OCI-LY7 (cell line): ENCODE results near the gene PAK1. TPM values are rescaled to one million over a fixed set of nuclear protein-coding genes. Genes with fewer than 3 reads are reported as not detected.

ENCODE experiments used
- BruUV-seq: library from RNA; stranded (reverse); fragments of 400-500 nt; replicated peaks from 2 replicates; lab custom pipeline; 2021; lab: Mats Ljungman, UMichigan
- CTCF ChIA-PET: fragments of 300-600 bp; sonication (Branson Sonifier 250); formaldehyde crosslinking; loops from one replicate; lab custom pipeline; 2022; ENCODE audit warnings: antibody characterized with exemption; ENCODE audit not compliant: unreplicated experiment; lab: Charles Lee
- POLR2A ChIA-PET: fragments of 300-600 bp; sonication (Branson Sonifier 250); formaldehyde crosslinking; loops from one replicate; lab custom pipeline; 2022; ENCODE audit warnings: antibody characterized with exemption; lab: Charles Lee
- DNase-seq: peaks from one replicate; pipeline ENCODE4 v3.0.0-alpha.2; 2015; ENCODE audit warnings: low spot score
- H2AFZ ChIP-seq: fragments of 200-600 bp; sonication (generic), shearing (Covaris generic); 2 replicates; pipeline ENCODE4 v1.6.1; 2014; ENCODE audit warnings: mild to moderate bottlenecking, antibody characterized with exemption, low read length, moderate library complexity
- H3K27ac ChIP-seq: fragments of 200-600 bp; sonication (generic); 2 replicates; pipeline ENCODE4 v1.5.1; 2014; ENCODE audit warnings: mixed run types, low read depth, mild to moderate bottlenecking, moderate library complexity, low read length, inconsistent platforms; ENCODE audit not compliant: poor library complexity, severe bottlenecking
- H3K36me3 ChIP-seq: fragments of 200-600 bp; sonication (generic); 2 replicates; pipeline ENCODE4 v1.6.1; 2014; ENCODE audit warnings: mild to moderate bottlenecking, antibody characterized with exemption, low read length, moderate library complexity, mixed read lengths; ENCODE audit not compliant: insufficient read depth
- H3K4me1 ChIP-seq: fragments of 200-600 bp; sonication (generic); 2 replicates; pipeline ENCODE4 v1.5.1; 2014; ENCODE audit warnings: mild to moderate bottlenecking, low read length; ENCODE audit not compliant: insufficient read depth, poor library complexity, severe bottlenecking
- H3K4me2 ChIP-seq: fragments of 200-600 bp; sonication (generic); 2 replicates; pipeline ENCODE4 v1.6.1; 2014; ENCODE audit warnings: mild to moderate bottlenecking, low read length
- H3K4me3 ChIP-seq: fragments of 200-600 bp; sonication (generic); 2 replicates; pipeline ENCODE4 v1.5.1; 2014; ENCODE audit warnings: mild to moderate bottlenecking, low read depth, low read length; ENCODE audit not compliant: poor library complexity, severe bottlenecking
- H3K79me2 ChIP-seq: fragments of 200-600 bp; sonication (generic); 2 replicates; pipeline ENCODE4 v1.6.1; 2016; ENCODE audit warnings: low read depth, mild to moderate bottlenecking, low read length, moderate library complexity, mixed read lengths; ENCODE audit not compliant: insufficient read depth
- H3K9me2 ChIP-seq: fragments of 200-600 bp; sonication (generic); 2 replicates; pipeline ENCODE4 v1.6.1; 2016; ENCODE audit warnings: mild to moderate bottlenecking, low read length, mixed read lengths; ENCODE audit not compliant: insufficient read depth
- H3K9me3 ChIP-seq: fragments of 200-600 bp; sonication (generic); 2 replicates; pipeline ENCODE4 v1.6.1; 2014; ENCODE audit warnings: mild to moderate bottlenecking, mixed run types, low read length, mixed read lengths
- H4K20me1 ChIP-seq: fragments of 200-600 bp; sonication (generic); 2 replicates; pipeline ENCODE4 v1.6.1; 2014; ENCODE audit warnings: mild to moderate bottlenecking, antibody characterized with exemption, low read length, moderate library complexity, mixed read lengths; ENCODE audit not compliant: insufficient read depth
- CTCF ChIP-seq: fragments of 200-600 bp; sonication (generic); conservative IDR thresholded peaks from 2 replicates; pipeline ENCODE4 v1.5.1; 2014; ENCODE audit warnings: mild to moderate bottlenecking, antibody characterized with exemption, low read length, moderate library complexity, mixed read lengths
- EZH2phosphoT487 ChIP-seq: fragments of 200-600 bp; sonication (generic); IDR thresholded peaks from 2 replicates; pipeline ENCODE4 v1.6.1; 2018; ENCODE audit warnings: low read depth, borderline replicate concordance, mild to moderate bottlenecking, mixed run types, antibody characterized with exemption, low read length, moderate library complexity, mixed read lengths
- intact Hi-C: fragments of 100-400 bp; cut with micrococcal nuclease; formaldehyde crosslinking; loops from one replicate; pipeline ENCODE4 v1.10.0; 2022; ENCODE audit not compliant: unreplicated experiment
- total RNA-seq, 2 experiments: library from RNA; depleted of rRNA in 1 of 2; stranded (reverse); fragments of >200 nt in 1 of 2; shearing (Covaris generic) in 1 of 2; gene quantifications; 2 replicates each; pipeline ENCODE4 v1.2.3, GENCODE V29; 2014 to 2022

PAK1 gene
- total RNA-seq, 2 experiments from 2014 or later: 1.0 to 3.4 TPM

GRCh38 chr11:77361184-77361583, 112.7 kb downstream of the PAK1 start:
- Histone ChIP-seq H3K9me3 (0 out of 2 replicates have a peak, but pooled peaks cover 5% of the 10 kb centered on the region), H3K36me3 (no peaks in the 10 kb centered on the region), H2AFZ (no peak overlapping the region), H3K4me2 (no peak overlapping the region), H3K27ac (no peak overlapping the region), H3K4me1 (no peaks in the 10 kb centered on the region), H4K20me1 (no peaks in the 10 kb centered on the region), H3K4me3 (no peak overlapping the region), H3K9me2 (0 out of 2 replicates have a peak, but pooled peaks cover 3% of the 10 kb centered on the region), H3K79me2 (no peaks in the 10 kb centered on the region)
- no peak for DNase-seq
- TF ChIP-seq EZH2phosphoT487 (no peak), CTCF (no peak)
- intact Hi-C loops: no loop called here
- BruUV-seq: no TSS peak
- ChIA-PET POLR2A (no interaction called here), CTCF (no interaction called here)

- H4K20me1 ChIP-seq: no peaks in the 10 kb centered on the region
- H3K79me2 ChIP-seq: no peaks in the 10 kb centered on the region
- no peaks in the 10 kb centered on the region for H3K4me1 ChIP-seq
- H3K4me3 ChIP-seq: no peak overlapping the region
- intact Hi-C loops: no loop called here
- H3K4me2 ChIP-seq: no peak overlapping the region
- no TSS peak for BruUV-seq
- ChIA-PET POLR2A (no interaction called here), CTCF (no interaction called here)
- 0 out of 2 replicates have a peak, but pooled peaks cover 1% of the 10 kb centered on the region for H3K9me2 ChIP-seq
- no peak for DNase-seq
- no peaks in the 10 kb centered on the region for H3K9me3 ChIP-seq
- no peak for TF ChIP-seq EZH2phosphoT487
- TF ChIP-seq CTCF: no peak
- no peak overlapping the region for H2AFZ ChIP-seq
- H3K36me3 ChIP-seq: no peaks in the 10 kb centered on the region
- no peak overlapping the region for H3K27ac ChIP-seq
Measured at GRCh38 chr11:77359481-77359880, 114.4 kb downstream of the PAK1 start.

DNA sequence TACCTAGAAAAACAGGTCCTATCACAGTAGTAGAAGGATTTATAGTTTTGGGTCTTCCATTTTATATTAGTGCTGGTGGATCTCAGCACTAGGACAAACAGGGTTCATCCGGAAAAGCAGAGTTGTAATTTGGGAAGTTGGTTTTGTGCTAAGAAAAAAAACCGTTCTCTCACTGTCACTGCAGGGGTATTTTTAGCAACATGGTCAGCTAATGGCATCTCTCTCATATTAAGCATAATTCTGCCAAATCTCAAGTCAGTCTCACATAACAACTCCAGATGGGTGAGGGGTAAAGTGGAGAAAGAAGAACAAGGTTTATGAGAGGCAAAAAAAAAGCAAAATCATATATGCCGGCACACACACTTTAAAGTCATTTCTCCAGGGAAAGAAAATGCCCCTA, 120.8 kb downstream of the PAK1 start:
- H3K4me3 ChIP-seq: no peak overlapping the region
- H2AFZ ChIP-seq: no peak overlapping the region
- H3K36me3 ChIP-seq: no peaks in the 10 kb centered on the region
- ChIA-PET CTCF (no interaction called here), POLR2A (no interaction called here)
- no peaks in the 10 kb centered on the region for H3K79me2 ChIP-seq
- no TSS peak for BruUV-seq
- H4K20me1 ChIP-seq: no peaks in the 10 kb centered on the region
- no peak for DNase-seq
- no peaks in the 10 kb centered on the region for H3K9me2 ChIP-seq
- no peaks in the 10 kb centered on the region for H3K9me3 ChIP-seq
- no peak overlapping the region for H3K4me2 ChIP-seq
- H3K27ac ChIP-seq: no peak overlapping the region
- TF ChIP-seq EZH2phosphoT487 (no peak), CTCF (no peak)
- intact Hi-C loops: no loop called here
- H3K4me1 ChIP-seq: no peaks in the 10 kb centered on the region
